Trophoblast cell (in vitro differentiated cells and primary cell): ENCODE measurements around the gene CTSG.

Experiments
- DNase-seq, 2 donors: peaks; one replicate each; pipeline ENCODE4 v3.0.0-alpha.2; 2016
- H2AFZ ChIP-seq: 2 replicates; pipeline ENCODE4 v1.6.1; 2013; ENCODE audit warnings: low read length, moderate library complexity, mild to moderate bottlenecking; ENCODE audit not compliant: insufficient read depth, poor library complexity
- H2AK5ac ChIP-seq: 2 replicates; pipeline ENCODE4 v1.6.1; 2013; ENCODE audit warnings: mild to moderate bottlenecking, low read length
- H2BK120ac ChIP-seq: 2 replicates; pipeline ENCODE4 v1.6.1; 2013; ENCODE audit warnings: low read length, mild to moderate bottlenecking, moderate library complexity; ENCODE audit not compliant: insufficient read depth, poor library complexity
- H2BK12ac ChIP-seq: 2 replicates; pipeline ENCODE4 v1.6.1; 2013; ENCODE audit warnings: mild to moderate bottlenecking, low read length, moderate library complexity
- H2BK5ac ChIP-seq: 2 replicates; pipeline ENCODE4 v1.6.1; 2013; ENCODE audit warnings: low read length, low read depth, moderate library complexity, mild to moderate bottlenecking; ENCODE audit not compliant: poor library complexity
- H3K14ac ChIP-seq: 2 replicates; pipeline ENCODE4 v1.6.1; 2013; ENCODE audit warnings: mild to moderate bottlenecking, low read length
- H3K18ac ChIP-seq: 2 replicates; pipeline ENCODE4 v1.6.1; 2013; ENCODE audit warnings: mild to moderate bottlenecking, low read length
- H3K23ac ChIP-seq: 2 replicates; pipeline ENCODE4 v1.6.1; 2013; ENCODE audit warnings: low read length
- H3K27ac ChIP-seq: 2 replicates; pipeline ENCODE4 v1.5.1; 2013; ENCODE audit warnings: low read depth, mild to moderate bottlenecking, inconsistent platforms, low read length, moderate library complexity
- H3K27me3 ChIP-seq: 2 replicates; pipeline ENCODE4 v1.6.1; 2013; ENCODE audit warnings: inconsistent platforms, mild to moderate bottlenecking, low read length, moderate library complexity; ENCODE audit not compliant: insufficient read depth
- H3K36me3 ChIP-seq, 2 experiments: 1 replicate in 1 of 2; 2 replicates in 1 of 2; pipeline ENCODE4 v1.6.1; 2013; ENCODE audit warnings: low read length in 2 of 2, mild to moderate bottlenecking in 2 of 2, moderate library complexity in 1 of 2; ENCODE audit not compliant: insufficient read depth in 2 of 2, control insufficient read depth in 1 of 2
- H3K4ac ChIP-seq: 2 replicates; pipeline ENCODE4 v1.6.1; 2013; ENCODE audit warnings: low read depth, mild to moderate bottlenecking, low read length, moderate library complexity
- H3K4me1 ChIP-seq, 2 experiments: 1 replicate in 1 of 2; 2 replicates in 1 of 2; pipeline ENCODE4 v1.6.1; 2013; ENCODE audit warnings: low read length in 2 of 2, mild to moderate bottlenecking in 2 of 2, moderate library complexity in 1 of 2; ENCODE audit not compliant: insufficient read depth in 2 of 2, control insufficient read depth in 1 of 2
- H3K4me2 ChIP-seq: 2 replicates; pipeline ENCODE4 v1.6.1; 2013; ENCODE audit warnings: inconsistent platforms, mild to moderate bottlenecking, low read length, moderate library complexity
- H3K4me3 ChIP-seq: 2 replicates; pipeline ENCODE4 v1.5.1; 2013; ENCODE audit warnings: mild to moderate bottlenecking, low read depth, low read length, inconsistent platforms
- H3K79me1 ChIP-seq: one replicate; pipeline ENCODE4 v1.6.1; 2013; ENCODE audit warnings: low read length
- H3K79me2 ChIP-seq: 2 replicates; pipeline ENCODE4 v1.6.1; 2013; ENCODE audit warnings: low read length, mild to moderate bottlenecking; ENCODE audit not compliant: control insufficient read depth, insufficient read depth, poor library complexity
- H3K9ac ChIP-seq: 2 replicates; pipeline ENCODE4 v1.6.1; 2013; ENCODE audit warnings: mild to moderate bottlenecking, low read length
- H3K9me3 ChIP-seq: 2 replicates; pipeline ENCODE4 v1.6.1; 2013; ENCODE audit warnings: low read depth, mild to moderate bottlenecking, control low read depth, inconsistent platforms, low read length; ENCODE audit not compliant: insufficient read depth
- H4K12ac ChIP-seq: 2 replicates; pipeline ENCODE4 v1.6.1; 2013; ENCODE audit warnings: low read depth, mild to moderate bottlenecking, low read length, moderate library complexity
- H4K8ac ChIP-seq: 2 replicates; pipeline ENCODE4 v1.6.1; 2013; ENCODE audit warnings: low read depth, mild to moderate bottlenecking, low read length, moderate library complexity
- H4K91ac ChIP-seq: one replicate; pipeline ENCODE4 v1.6.1; 2013; ENCODE audit warnings: low read depth, mild to moderate bottlenecking, low read length, moderate library complexity
- WGBS: extraction: QIAGEN DNeasy Blood & Tissue Kit; methylation state at CpG from one replicate; pipeline ENCODE4 v1.1.7; 2013; ENCODE audit warnings: missing lambda C conversion rate; ENCODE audit not compliant: insufficient read length, insufficient coverage; ENCODE audit errors: extremely low coverage; 5-methylcytosine and 5-hydroxymethylcytosine counted together

Gene CTSG

GRCh38 chr14:24566318-24566717 lies 9.7 kb downstream of the CTSG start:
- Histone ChIP-seq H2BK5ac (no peak overlapping the region), H4K8ac (no peak overlapping the region), H3K9me3 (peaks cover 25% of the 10 kb centered on the region), H2AK5ac (no peak overlapping the region), H3K79me1 (no peaks in the 10 kb centered on the region), H4K91ac (no peak overlapping the region), H3K27ac (no peak overlapping the region), H2BK120ac (no peak overlapping the region), H3K14ac (no peak overlapping the region), H3K23ac (no peak overlapping the region), H3K4me3 (no peak overlapping the region), H3K18ac (no peak overlapping the region), H3K9ac (no peak overlapping the region), H2AFZ (no peak overlapping the region), H3K4ac (no peak overlapping the region), H3K36me3 (no peaks in the 10 kb centered on the region), H4K12ac (no peak overlapping the region), H3K79me2 (no peaks in the 10 kb centered on the region), H3K27me3 (no peaks in the 10 kb centered on the region), H3K4me2 (no peak overlapping the region), H3K4me1 (no peaks in the 10 kb centered on the region), H2BK12ac (no peak overlapping the region)
- WGBS, result no CpG with 5 or more reads among the region's 2 CpGs
- DNase-seq, result no peak

- no peak overlapping the region for H3K27ac ChIP-seq
- no peaks in the 10 kb centered on the region for H3K79me2 ChIP-seq
- no peak overlapping the region for H3K18ac ChIP-seq
- H4K91ac ChIP-seq, result no peak overlapping the region
- no peak overlapping the region for H4K12ac ChIP-seq
- no peak overlapping the region for H4K8ac ChIP-seq
- H3K79me1 ChIP-seq, result no peaks in the 10 kb centered on the region
- no peak overlapping the region for H2BK120ac ChIP-seq
- no peak overlapping the region for H2AFZ ChIP-seq
- H3K4ac ChIP-seq, result no peak overlapping the region
- no peaks in the 10 kb centered on the region for H3K4me1 ChIP-seq
- H3K4me3 ChIP-seq, result no peak overlapping the region
- H2AK5ac ChIP-seq, result no peak overlapping the region
- no peaks in the 10 kb centered on the region for H3K27me3 ChIP-seq
- DNase-seq, result no peak
- no peak overlapping the region for H3K4me2 ChIP-seq
- H2BK12ac ChIP-seq, result no peak overlapping the region
- no peak overlapping the region for H2BK5ac ChIP-seq
- no peak overlapping the region for H3K14ac ChIP-seq
- H3K9me3 ChIP-seq, result peaks cover 22% of the 10 kb centered on the region
- no peak overlapping the region for H3K23ac ChIP-seq
- H3K36me3 ChIP-seq, result no peaks in the 10 kb centered on the region
- no peak overlapping the region for H3K9ac ChIP-seq
- no CpG with 5 or more reads among the region's 2 CpGs for WGBS
Observed at GRCh38 chr14:24565766-24566165, 10.3 kb downstream of the CTSG start.

- H3K27ac ChIP-seq, result no peak overlapping the region
- no peaks in the 10 kb centered on the region for H3K79me1 ChIP-seq
- DNase-seq, result no peak
- H3K4me3 ChIP-seq, result no peak overlapping the region
- no peak overlapping the region for H4K8ac ChIP-seq
- no peak overlapping the region for H2BK5ac ChIP-seq
- H3K4ac ChIP-seq, result no peak overlapping the region
- H3K9me3 ChIP-seq, result peaks cover 22% of the 10 kb centered on the region
- H4K91ac ChIP-seq, result no peak overlapping the region
- no CpG with 5 or more reads among the region's 3 CpGs for WGBS
- H2BK12ac ChIP-seq, result no peak overlapping the region
- H3K27me3 ChIP-seq, result no peaks in the 10 kb centered on the region
- H3K36me3 ChIP-seq, result no peaks in the 10 kb centered on the region
- H3K4me1 ChIP-seq, result no peaks in the 10 kb centered on the region
- H2AK5ac ChIP-seq, result no peak overlapping the region
- H3K18ac ChIP-seq, result no peak overlapping the region
- H2BK120ac ChIP-seq, result no peak overlapping the region
- no peak overlapping the region for H4K12ac ChIP-seq
- H3K9ac ChIP-seq, result no peak overlapping the region
- H3K23ac ChIP-seq, result no peak overlapping the region
- no peak overlapping the region for H3K4me2 ChIP-seq
- no peak overlapping the region for H3K14ac ChIP-seq
- H2AFZ ChIP-seq, result no peak overlapping the region
- H3K79me2 ChIP-seq, result no peaks in the 10 kb centered on the region
Observed at GRCh38 chr14:24563505-24563904, 12.5 kb downstream of the CTSG start.

DNA sequence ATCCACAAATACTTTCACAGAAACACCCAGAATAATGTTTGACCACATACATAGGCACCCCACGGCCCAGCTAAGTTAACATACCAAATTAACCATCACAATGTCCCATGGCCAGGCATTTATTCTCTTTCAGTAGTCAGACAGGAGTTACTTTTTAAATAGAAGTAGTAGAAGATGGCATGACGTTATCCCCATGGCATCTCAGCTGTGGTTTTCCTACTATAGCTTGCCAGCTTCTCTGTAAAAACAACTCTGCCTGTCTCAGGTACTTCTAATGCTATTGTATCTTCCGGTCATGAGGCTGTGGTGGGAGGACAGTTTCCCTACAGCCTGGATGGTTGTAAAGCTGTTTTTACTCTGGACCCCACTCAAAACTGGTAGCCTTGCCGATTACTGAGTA lies 19.3 kb downstream of the CTSG start:
- Histone ChIP-seq H2BK120ac (no peak overlapping the region), H3K23ac (no peak overlapping the region), H2AK5ac (no peak overlapping the region), H3K4me1 (no peaks in the 10 kb centered on the region), H4K12ac (no peak overlapping the region), H3K4me2 (no peak overlapping the region), H3K27ac (no peak overlapping the region), H3K9me3 (peaks cover 5% of the 10 kb centered on the region), H3K4ac (no peak overlapping the region), H3K79me2 (no peaks in the 10 kb centered on the region), H3K4me3 (no peak overlapping the region), H3K14ac (no peak overlapping the region), H3K9ac (no peak overlapping the region), H4K8ac (no peak overlapping the region), H3K18ac (no peak overlapping the region), H2BK12ac (no peak overlapping the region), H3K36me3 (no peaks in the 10 kb centered on the region), H2BK5ac (no peak overlapping the region), H2AFZ (no peak overlapping the region), H4K91ac (no peak overlapping the region), H3K27me3 (no peaks in the 10 kb centered on the region), H3K79me1 (no peaks in the 10 kb centered on the region)
- DNase-seq, result no peak
- no CpG with 5 or more reads among the region's 4 CpGs for WGBS
